ENCODE measurements around the gene TM2D3. TPM values are rescaled to one million over a fixed set of nuclear protein-coding genes. Genes with fewer than 3 reads are reported as not detected.

The TM2D3 gene
- total and polyA plus RNA-seq, 2 experiments from 2014 or later: 26.2 to 36.6 TPM

DNA sequence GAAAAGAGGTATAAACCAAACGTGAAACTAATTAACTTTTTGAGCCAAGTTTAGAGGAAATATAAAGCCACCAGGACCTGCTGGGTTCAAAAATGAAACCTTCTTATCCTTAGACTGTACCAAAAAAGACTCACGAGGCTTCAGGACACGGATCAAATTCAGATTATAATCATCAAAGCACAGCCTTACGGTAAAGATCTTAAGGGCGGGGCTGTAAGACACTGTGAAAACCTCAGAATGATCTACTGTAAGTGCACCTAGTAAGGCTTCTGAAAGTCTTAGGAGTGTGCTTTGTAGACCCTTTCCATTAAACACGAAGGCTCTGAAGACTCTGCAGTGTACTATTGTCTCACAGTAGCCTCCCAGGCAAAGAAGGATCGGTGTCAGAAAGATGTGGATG, 45.3 kb upstream of the TM2D3 start (continued):
- TF ChIP-seq ZNF462 (CRISPR knock-in tag; IDR thresholded peaks at IDR 0.05) (no peak), ZNF114 (CRISPR knock-in tag; IDR thresholded peaks at IDR 0.05) (no peak)
- TF ChIP-seq, protein P1, sequence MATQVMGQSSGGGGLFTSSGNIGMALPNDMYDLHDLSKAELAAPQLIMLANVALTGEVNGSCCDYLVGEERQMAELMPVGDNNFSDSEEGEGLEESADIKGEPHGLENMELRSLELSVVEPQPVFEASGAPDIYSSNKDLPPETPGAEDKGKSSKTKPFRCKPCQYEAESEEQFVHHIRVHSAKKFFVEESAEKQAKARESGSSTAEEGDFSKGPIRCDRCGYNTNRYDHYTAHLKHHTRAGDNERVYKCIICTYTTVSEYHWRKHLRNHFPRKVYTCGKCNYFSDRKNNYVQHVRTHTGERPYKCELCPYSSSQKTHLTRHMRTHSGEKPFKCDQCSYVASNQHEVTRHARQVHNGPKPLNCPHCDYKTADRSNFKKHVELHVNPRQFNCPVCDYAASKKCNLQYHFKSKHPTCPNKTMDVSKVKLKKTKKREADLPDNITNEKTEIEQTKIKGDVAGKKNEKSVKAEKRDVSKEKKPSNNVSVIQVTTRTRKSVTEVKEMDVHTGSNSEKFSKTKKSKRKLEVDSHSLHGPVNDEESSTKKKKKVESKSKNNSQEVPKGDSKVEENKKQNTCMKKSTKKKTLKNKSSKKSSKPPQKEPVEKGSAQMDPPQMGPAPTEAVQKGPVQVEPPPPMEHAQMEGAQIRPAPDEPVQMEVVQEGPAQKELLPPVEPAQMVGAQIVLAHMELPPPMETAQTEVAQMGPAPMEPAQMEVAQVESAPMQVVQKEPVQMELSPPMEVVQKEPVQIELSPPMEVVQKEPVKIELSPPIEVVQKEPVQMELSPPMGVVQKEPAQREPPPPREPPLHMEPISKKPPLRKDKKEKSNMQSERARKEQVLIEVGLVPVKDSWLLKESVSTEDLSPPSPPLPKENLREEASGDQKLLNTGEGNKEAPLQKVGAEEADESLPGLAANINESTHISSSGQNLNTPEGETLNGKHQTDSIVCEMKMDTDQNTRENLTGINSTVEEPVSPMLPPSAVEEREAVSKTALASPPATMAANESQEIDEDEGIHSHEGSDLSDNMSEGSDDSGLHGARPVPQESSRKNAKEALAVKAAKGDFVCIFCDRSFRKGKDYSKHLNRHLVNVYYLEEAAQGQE (IDR thresholded peaks at IDR 0.05; ENCODE audit: unreplicated experiment): no peak

DNA sequence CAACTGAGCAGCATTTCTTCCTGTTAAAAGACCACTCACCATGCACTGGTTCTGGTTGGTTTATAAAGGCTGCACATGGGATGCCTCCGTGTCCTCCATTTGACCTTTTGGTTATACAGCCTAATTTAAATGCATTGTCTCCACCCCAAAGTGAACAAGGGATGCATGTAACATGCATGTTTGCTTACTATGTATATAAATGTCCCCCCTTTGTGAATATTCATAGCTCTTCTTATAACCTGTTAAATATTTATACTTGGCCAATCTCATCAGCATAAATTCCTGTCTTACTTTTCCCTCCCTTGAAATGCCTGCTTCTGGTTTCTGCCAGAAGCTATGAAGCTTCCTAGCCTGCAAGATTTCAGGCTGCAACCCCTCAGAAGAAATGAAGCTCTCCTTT, 44.6 kb upstream of the TM2D3 start:
- H3K27me3 ChIP-seq (ENCODE audit: insufficient read depth): no peaks in the 10 kb centered on the region
- H3K79me2 ChIP-seq (replicated peaks; ENCODE audit: insufficient read depth): no peaks in the 10 kb centered on the region
- Mint-ChIP-seq H3K36me3 (ENCODE audit: low read depth) (peaks cover 32% of the 10 kb centered on the region), H3K27me3 (ENCODE audit: insufficient read depth, low read depth, poor library complexity) (no peaks in the 10 kb centered on the region), H3K9me3 (no peaks in the 10 kb centered on the region), H3K27ac (no peak overlapping the region), H3K4me1 (peaks cover 11% of the 10 kb centered on the region; the same call in 2 of the 3 replicates), H3K4me3 (no peak overlapping the region)
- H3F3A ChIP-seq (replicated peaks; ENCODE audit: low read depth): no peaks in the 10 kb centered on the region
- no peak overlapping the region for H3K27ac ChIP-seq (ENCODE audit: low read depth)
- no peak overlapping the region for H3K4me2 ChIP-seq
- H3K9me2 ChIP-seq (ENCODE audit: insufficient read depth): 0 out of 2 replicates have a peak, but pooled peaks cover 6% of the 10 kb centered on the region
- ATAC-seq (no peak), DNase-seq (ENCODE audit: low spot score) (no peak)
- no peaks in the 10 kb centered on the region; the same call in 1 of the 2 replicates for H3K4me1 ChIP-seq (ENCODE audit: insufficient read depth)
- no peak overlapping the region for H3K4me3 ChIP-seq
- no peak overlapping the region for H2AFZ ChIP-seq
- H3K36me3 ChIP-seq (ENCODE audit: insufficient read depth): peaks cover 17% of the 10 kb centered on the region; the same call in 1 of the 2 replicates
- no peaks in the 10 kb centered on the region for H4K20me1 ChIP-seq (replicated peaks; ENCODE audit: insufficient read depth)
- TF ChIP-seq CREB1 (CRISPR knock-in tag; IDR thresholded peaks at IDR 0.05; ENCODE audit: low read depth) (no peak), STAT1 (IDR thresholded peaks at IDR 0.05; ENCODE audit: unreplicated experiment) (no peak), NANOG (IDR thresholded peaks at IDR 0.05; ENCODE audit: borderline replicate concordance) (no peak), POLR2AphosphoS5 (IDR thresholded peaks at IDR 0.05; ENCODE audit: low read depth) (no peak)

All from GM23338 (cell line).